K562 (cell line): ENCODE measurements around the gene SLC16A12. TPM values are rescaled to one million over a fixed set of nuclear protein-coding genes. Genes with fewer than 3 reads are reported as not detected.

Experiments used
- polyA plus RNA-seq, 8 experiments: library from polyadenylated mRNA; depleted of rRNA in 4 of 8; stranded (reverse) in 5 of 8; unstranded in 3 of 8; fragments of >200 nt; fragmentation: Nextera tagmentation in 2 of 8; fragmentation: Illumina TruSeq in 1 of 8; extraction: Ambion mirVana in 2 of 8; extraction: Trizol in 1 of 8; gene quantifications; 2 replicates each; pipeline versions ENCODE4 v1.2.1 to v1.2.3, GENCODE V29; 2011 to 2014; ENCODE audit warnings: inconsistent platforms in 1 of 8, missing spikeins in 1 of 8
- total RNA-seq, 7 experiments: library from RNA; depleted of rRNA in 6 of 7; stranded (reverse); fragments of >200 nt in 6 of 7; fragmentation: Illumina TruSeq in 2 of 7; extraction: Trizol in 2 of 7; gene quantifications; 2 replicates each; pipeline versions ENCODE4 v1.2.1 to v1.2.3, GENCODE V29; 2011 to 2021; ENCODE audit warnings: low replicate concordance in 1 of 7
- TF ChIP-seq, protein P1 (sequence below): fragments of 450-650 bp; IDR thresholded peaks from 2 replicates; pipeline ENCODE4 v1.6.1; 2016; ENCODE audit warnings: mild to moderate bottlenecking, moderate library complexity
- TF ChIP-seq, protein P2 (sequence below): sonication (generic); formaldehyde crosslinking; IDR thresholded peaks from 2 replicates; pipeline ENCODE4 v1.8.0; 2022; ENCODE audit warnings: mild to moderate bottlenecking, missing genetic modification reagents

Gene SLC16A12
- total and polyA plus RNA-seq, 9 of the 15 experiments (the other 6 are each of a cell fraction or from before 2014, with no cell fraction given): not detected

DNA sequence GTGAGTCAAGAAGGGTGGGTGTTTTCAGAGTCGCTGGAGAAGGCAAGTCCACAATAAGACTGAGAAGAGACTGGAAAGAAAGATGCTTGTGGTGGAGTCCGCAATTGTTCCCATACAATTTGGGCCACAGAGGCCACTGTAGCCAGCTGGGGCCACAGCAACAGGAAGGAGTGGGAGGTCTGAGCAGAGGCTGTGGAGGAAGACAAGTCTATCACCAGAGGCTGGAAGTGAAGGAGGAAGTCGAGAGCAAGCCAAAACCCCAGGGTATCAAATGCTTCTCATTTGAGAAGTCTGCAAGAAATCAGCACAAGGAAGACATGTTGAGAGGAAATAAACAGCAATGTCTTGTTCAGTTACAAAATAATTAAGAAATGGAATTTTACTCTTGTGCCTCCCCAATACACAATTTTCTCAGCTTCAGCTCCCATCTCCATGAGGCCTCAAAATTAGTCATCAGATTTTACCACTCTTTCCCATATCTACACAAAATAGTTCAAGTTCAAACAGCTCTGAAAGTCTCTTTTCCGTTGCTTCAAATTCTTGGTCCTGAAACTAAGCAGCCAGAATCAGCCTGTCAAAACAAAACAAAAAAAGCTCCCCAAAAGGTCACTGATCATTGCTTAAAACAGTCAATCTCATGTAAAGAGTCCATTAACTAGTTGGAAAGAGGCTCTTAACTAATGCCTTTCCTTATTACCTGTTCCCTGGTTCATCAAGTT lies 31.6 kb downstream of the SLC16A12 start (continued):
- TF ChIP-seq, protein P1, sequence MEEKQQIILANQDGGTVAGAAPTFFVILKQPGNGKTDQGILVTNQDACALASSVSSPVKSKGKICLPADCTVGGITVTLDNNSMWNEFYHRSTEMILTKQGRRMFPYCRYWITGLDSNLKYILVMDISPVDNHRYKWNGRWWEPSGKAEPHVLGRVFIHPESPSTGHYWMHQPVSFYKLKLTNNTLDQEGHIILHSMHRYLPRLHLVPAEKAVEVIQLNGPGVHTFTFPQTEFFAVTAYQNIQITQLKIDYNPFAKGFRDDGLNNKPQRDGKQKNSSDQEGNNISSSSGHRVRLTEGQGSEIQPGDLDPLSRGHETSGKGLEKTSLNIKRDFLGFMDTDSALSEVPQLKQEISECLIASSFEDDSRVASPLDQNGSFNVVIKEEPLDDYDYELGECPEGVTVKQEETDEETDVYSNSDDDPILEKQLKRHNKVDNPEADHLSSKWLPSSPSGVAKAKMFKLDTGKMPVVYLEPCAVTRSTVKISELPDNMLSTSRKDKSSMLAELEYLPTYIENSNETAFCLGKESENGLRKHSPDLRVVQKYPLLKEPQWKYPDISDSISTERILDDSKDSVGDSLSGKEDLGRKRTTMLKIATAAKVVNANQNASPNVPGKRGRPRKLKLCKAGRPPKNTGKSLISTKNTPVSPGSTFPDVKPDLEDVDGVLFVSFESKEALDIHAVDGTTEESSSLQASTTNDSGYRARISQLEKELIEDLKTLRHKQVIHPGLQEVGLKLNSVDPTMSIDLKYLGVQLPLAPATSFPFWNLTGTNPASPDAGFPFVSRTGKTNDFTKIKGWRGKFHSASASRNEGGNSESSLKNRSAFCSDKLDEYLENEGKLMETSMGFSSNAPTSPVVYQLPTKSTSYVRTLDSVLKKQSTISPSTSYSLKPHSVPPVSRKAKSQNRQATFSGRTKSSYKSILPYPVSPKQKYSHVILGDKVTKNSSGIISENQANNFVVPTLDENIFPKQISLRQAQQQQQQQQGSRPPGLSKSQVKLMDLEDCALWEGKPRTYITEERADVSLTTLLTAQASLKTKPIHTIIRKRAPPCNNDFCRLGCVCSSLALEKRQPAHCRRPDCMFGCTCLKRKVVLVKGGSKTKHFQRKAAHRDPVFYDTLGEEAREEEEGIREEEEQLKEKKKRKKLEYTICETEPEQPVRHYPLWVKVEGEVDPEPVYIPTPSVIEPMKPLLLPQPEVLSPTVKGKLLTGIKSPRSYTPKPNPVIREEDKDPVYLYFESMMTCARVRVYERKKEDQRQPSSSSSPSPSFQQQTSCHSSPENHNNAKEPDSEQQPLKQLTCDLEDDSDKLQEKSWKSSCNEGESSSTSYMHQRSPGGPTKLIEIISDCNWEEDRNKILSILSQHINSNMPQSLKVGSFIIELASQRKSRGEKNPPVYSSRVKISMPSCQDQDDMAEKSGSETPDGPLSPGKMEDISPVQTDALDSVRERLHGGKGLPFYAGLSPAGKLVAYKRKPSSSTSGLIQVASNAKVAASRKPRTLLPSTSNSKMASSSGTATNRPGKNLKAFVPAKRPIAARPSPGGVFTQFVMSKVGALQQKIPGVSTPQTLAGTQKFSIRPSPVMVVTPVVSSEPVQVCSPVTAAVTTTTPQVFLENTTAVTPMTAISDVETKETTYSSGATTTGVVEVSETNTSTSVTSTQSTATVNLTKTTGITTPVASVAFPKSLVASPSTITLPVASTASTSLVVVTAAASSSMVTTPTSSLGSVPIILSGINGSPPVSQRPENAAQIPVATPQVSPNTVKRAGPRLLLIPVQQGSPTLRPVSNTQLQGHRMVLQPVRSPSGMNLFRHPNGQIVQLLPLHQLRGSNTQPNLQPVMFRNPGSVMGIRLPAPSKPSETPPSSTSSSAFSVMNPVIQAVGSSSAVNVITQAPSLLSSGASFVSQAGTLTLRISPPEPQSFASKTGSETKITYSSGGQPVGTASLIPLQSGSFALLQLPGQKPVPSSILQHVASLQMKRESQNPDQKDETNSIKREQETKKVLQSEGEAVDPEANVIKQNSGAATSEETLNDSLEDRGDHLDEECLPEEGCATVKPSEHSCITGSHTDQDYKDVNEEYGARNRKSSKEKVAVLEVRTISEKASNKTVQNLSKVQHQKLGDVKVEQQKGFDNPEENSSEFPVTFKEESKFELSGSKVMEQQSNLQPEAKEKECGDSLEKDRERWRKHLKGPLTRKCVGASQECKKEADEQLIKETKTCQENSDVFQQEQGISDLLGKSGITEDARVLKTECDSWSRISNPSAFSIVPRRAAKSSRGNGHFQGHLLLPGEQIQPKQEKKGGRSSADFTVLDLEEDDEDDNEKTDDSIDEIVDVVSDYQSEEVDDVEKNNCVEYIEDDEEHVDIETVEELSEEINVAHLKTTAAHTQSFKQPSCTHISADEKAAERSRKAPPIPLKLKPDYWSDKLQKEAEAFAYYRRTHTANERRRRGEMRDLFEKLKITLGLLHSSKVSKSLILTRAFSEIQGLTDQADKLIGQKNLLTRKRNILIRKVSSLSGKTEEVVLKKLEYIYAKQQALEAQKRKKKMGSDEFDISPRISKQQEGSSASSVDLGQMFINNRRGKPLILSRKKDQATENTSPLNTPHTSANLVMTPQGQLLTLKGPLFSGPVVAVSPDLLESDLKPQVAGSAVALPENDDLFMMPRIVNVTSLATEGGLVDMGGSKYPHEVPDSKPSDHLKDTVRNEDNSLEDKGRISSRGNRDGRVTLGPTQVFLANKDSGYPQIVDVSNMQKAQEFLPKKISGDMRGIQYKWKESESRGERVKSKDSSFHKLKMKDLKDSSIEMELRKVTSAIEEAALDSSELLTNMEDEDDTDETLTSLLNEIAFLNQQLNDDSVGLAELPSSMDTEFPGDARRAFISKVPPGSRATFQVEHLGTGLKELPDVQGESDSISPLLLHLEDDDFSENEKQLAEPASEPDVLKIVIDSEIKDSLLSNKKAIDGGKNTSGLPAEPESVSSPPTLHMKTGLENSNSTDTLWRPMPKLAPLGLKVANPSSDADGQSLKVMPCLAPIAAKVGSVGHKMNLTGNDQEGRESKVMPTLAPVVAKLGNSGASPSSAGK: no peak
- TF ChIP-seq, protein P2, sequence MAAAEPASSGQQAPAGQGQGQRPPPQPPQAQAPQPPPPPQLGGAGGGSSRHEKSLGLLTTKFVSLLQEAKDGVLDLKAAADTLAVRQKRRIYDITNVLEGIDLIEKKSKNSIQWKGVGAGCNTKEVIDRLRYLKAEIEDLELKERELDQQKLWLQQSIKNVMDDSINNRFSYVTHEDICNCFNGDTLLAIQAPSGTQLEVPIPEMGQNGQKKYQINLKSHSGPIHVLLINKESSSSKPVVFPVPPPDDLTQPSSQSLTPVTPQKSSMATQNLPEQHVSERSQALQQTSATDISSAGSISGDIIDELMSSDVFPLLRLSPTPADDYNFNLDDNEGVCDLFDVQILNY (CRISPR knock-in tag): no peak
